Measurements from ENCODE around the gene OMD.

The OMD gene, protein sequence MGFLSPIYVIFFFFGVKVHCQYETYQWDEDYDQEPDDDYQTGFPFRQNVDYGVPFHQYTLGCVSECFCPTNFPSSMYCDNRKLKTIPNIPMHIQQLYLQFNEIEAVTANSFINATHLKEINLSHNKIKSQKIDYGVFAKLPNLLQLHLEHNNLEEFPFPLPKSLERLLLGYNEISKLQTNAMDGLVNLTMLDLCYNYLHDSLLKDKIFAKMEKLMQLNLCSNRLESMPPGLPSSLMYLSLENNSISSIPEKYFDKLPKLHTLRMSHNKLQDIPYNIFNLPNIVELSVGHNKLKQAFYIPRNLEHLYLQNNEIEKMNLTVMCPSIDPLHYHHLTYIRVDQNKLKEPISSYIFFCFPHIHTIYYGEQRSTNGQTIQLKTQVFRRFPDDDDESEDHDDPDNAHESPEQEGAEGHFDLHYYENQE

DNA sequence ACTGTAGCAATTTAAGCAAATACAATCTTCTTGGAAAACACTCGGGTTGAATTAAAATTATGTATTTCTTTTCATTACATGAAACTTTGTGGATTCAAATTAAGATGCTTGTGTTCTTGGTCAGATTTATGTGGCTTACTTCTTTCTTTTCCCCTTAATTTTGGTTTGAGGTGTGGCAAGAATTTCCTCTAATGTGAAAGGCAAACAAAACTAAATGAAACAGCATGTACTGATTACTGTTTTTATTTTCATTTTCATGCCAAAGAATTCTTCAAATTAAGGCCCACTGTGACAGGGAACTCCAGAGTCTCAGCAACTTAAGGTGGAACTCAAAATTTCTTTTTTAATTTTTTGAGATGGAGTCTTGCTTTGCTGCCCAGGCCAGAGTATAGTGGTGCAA lies at the start of gene OMD:
TSS of gene OMD (minus strand) at position 132 of the 400 bp plus-strand sequence. CDS start 6,913 bp downstream, outside the sequence.
- no peak for DNase-seq

GRCh38 chr9:92468206-92468605 lies 43.9 kb upstream of the OMD start:
- no peak for DNase-seq

GRCh38 chr9:92467511-92467910 lies 43.2 kb upstream of the OMD start:
- no peak for DNase-seq

DNA sequence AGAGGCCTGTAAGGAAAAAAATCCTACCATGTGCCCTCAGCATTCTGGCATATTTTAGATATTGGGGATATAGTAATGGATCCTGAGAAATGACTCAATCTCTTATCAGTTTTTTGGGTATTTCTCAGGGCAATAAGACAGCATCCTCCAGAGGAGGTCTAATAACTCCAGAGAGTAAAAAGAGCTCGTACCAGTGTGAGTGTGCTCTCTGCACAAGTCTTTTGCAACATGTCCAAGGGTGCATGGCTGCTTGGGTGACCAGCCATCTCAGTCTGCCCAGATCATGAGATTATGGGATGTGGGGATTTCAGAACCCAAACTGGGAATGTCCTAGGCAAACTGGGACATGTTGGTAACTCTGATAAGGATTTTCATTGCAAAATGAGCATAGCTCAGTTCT lies 42.8 kb upstream of the OMD start:
- DNase-seq = no peak

DNA sequence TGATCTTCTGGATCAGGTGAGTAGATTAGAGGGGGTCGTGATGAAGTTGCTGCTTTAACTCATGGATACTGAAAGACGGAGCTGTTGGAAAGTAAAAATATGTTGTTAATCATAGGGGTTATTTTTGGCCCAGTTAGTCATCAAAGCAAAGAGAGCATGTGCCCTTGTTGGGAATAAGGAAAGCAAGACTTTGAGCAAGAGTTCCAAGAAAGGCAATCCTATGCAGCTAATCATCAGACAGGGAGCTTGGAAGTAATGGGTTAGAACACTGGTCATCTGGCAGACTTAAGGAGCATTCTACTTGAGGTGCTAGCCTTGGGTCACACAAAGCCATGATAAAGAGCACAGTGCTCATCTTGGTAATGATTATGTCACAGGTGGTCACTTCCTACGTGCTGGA lies 39.7 kb upstream of the OMD start:
- no peak for DNase-seq

DNA sequence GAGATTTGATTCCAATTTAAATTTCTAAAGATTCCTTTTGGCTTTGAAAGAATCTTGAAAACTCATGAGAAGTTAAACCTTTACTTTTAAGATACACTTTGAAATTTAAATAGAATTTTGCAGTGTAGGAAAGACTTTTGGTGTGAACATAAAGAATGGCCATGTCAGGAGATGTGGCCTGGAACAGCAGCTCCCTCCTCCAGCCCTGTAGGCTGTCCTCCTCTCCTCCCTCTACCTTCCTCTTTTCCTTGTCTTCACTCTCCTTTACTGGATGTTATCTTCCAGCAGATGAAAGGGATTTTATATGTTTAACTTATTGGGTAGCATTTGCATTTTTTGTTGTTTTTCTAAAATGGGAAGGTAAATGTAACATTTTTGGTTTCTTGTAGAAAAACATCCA lies 39.1 kb upstream of the OMD start:
- DNase-seq = no peak

DNA sequence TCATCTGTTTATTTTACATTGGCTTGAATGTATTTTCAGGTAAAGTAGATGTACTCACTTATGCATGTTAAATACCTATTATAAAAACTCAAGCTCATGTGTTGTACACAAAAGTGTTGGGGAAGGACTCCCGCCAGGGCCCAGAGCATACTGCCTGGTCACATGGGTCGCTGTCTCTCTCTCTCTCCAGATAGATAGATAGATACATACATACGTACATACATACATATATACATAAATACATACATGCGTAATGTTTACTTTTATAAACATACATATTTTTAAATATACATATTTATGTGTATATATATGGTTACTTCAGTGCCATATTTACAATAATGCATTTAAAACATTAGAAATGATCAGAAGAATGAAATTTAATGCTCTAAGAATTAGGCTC lies 33.3 kb upstream of the OMD start:
- no peak for DNase-seq

DNA sequence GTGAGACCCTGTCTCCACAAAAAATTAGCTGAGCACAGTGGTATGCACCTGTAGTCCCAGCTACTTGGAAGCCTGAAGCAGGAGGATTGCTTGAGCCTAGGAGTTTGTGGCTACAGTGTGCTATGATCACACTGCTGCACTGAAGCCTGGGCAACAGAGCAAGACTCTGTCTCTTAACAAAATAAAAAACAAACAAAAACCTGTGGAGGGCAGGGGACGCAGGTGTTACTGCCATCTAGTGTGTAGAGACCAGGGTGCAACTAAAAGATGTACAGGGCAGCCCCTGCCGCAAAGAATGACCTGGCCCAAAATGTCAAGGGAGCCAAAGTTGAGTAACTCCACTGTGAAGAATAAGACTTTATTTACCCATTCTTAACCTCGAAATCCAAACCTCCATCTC lies 30.9 kb upstream of the OMD start:
- DNase-seq = no peak

GRCh38 chr9:92446536-92446935 lies 22.3 kb upstream of the OMD start:
- no peak for DNase-seq

- no peak for DNase-seq
Measured at GRCh38 chr9:92444841-92445240, 20.6 kb upstream of the OMD start.

- DNase-seq = no peak
Measured at GRCh38 chr9:92440751-92441046, 16.4 kb upstream of the OMD start.

DNA sequence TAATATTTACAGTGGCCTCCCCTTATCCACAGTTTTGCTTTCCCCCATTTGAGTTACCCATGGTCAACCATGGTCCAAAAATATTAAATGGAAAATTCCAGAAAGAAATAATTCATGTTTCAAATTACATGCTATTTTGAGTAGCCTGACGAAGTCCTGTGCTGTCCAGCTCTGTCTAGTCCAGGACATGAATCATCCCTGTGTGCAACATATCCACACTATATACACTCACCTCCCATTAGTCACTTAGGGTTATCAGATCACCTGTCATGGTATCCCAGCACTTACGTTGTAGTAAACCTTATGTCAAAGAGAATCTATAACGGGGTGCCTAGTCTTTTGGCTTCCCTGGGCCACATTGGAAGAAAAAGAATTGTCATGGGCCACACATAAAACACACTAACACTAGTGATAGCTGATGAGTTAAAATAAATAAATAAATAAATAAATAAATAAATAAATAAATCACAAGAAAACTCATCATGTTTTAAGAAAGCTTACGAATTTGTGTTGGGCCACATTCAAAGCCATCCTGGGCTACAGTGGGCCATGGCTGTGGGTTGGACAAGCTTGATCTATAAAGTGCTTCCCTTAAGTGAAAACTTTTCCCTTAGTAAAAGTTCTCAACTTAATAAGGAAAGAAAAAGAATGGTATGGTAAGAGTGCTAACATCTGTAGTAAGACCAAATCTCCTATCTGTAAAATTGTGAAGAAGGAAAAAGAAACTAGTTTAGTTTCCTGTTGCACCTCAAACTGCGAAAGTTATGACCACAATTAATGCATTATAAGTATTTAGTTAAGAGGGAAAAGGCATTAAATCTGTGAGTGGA lies 15.9 kb upstream of the OMD start:
- no peak for DNase-seq

DNA sequence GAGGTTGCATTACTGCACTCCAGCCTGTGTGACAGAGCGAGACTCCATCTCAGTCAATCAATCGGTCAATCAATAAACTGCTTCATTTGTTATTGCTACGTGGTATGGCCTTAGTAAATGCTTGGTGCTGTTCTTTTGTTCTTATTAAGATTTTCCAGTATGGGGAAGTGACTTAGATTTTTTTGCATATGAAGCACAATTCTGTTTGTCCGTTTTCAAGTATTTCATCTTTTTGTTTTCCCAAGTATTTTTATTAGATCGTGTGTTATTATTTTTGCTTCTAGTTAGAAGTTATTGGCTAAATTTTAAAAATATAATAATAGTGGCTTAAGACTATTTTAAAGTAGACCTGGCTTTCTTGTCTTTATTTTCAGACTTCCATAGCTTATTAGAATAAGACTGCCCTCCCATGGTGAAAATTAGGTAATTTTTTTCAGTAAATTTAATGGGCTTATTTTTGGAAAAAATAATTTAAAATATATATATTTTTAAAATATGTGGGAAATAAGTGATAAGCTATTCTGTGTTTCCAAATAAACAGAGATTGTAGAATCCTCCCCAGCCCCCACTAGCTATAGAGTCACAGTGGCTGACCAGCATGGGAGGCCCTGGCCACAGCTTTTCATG lies 14.7 kb upstream of the OMD start:
- DNase-seq = no peak

- no peak for DNase-seq
Measured at GRCh38 chr9:92435263-92435662, 11.0 kb upstream of the OMD start.

- DNase-seq = no peak
Measured at GRCh38 chr9:92432972-92433548, 8.8 kb upstream of the OMD start.

- no peak for DNase-seq
Measured at GRCh38 chr9:92432350-92432749, 8.1 kb upstream of the OMD start.

- no peak for DNase-seq
Measured at GRCh38 chr9:92429836-92430235, 5.6 kb upstream of the OMD start.

- DNase-seq = no peak
Measured at GRCh38 chr9:92426501-92427145, 2.4 kb upstream of the OMD start.

DNA sequence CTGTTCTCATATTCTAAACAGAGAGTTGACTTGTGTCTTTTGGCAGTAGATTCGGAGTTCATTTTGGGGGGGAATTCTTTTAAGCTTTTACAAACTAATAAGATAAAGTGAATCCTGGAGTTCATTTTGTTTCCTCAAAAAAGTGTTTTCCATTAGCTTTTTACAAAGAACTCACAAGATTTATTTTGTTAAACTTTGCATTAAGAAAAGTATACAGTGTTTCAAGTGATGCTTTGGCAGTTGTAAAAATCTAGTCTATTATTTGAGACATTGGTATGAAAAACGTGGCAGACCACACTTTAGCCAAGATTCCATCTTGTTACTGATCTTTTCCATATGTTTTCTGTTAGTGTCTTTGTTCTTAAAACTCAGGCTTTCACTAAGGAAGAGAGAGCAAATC lies 1.2 kb upstream of the OMD start:
- no peak for DNase-seq

DNA sequence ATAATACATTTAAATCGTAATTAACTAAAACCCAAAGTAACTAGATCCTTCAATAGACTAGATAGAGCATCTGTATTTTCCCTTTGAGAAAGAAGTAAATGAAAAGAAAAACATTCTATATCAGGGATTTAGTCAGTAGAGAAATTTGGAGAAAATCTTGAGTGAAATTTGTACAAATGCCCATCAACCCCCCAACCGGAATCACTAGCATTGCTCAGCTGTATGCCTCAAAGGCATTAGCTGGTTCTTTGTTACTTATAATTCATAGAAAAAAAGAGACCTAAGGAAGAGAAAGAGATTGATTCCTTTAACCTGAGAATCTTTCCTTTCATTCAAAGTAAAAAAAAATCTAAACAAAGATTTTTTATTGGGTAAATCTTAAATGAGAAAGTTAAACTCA lies 659 bp downstream of the OMD start:
- no peak for DNase-seq

DNA sequence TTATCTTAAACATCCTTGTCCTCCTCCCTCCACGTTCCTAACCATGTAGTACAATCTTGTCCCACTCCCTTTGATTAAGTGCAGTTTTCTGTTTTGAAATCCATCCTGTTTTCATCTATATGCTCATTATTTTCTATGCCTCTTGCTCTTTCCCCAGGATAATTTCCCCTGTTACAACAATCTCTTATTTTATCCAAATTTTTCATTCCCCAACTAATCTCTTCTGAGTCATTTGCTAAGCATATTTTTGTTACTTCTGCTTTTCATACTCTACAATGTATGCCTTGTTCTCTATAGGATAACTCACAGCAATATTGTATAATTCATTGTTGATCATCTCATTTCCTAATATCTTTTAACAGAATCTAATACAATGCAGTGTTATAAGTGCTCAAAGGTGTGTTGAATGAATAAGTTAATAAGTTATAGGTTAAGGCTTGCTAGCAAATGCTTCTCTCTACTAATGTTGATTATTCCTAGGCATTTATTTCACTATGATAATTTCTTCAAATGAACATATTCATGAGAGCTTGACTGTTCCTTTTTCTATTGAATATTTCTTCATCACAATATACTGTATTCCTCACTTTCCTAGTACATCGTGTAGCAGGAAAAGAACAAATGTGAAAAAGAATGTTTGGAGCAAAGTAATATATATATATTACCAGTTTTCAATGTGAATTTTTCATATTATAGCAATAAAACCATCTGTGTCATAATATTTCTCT lies 1.5 kb downstream of the OMD start:
- DNase-seq = no peak

- no peak for DNase-seq
Measured at GRCh38 chr9:92414566-92414965, 9.7 kb downstream of the OMD start.
